H9 (cell line): ENCODE data around the gene COASY. TPM values are rescaled to one million over a fixed set of nuclear protein-coding genes. Genes with fewer than 3 reads are reported as not detected.
A peak's percentile ranks its signal among the peaks of the same experiment; 100 is the strongest.
"Not testable (repeated sequence)": the region's sequence is repeated elsewhere in the genome, so short reads cannot be mapped to it uniquely, and the experiment has no call there.

Experiments
- DNase-seq: peaks from one replicate; pipeline ENCODE4 v3.0.0-alpha.2; 2017
- H2AFZ ChIP-seq: one replicate; pipeline ENCODE4 v1.6.1; 2013; ENCODE audit warnings: mild to moderate bottlenecking, low read length, control low read depth, moderate library complexity
- H2AK5ac ChIP-seq: 2 replicates; pipeline ENCODE4 v1.6.1; 2013; ENCODE audit warnings: low read length, control low read depth, mixed read lengths; ENCODE audit not compliant: insufficient read length
- H2BK120ac ChIP-seq: one replicate; pipeline ENCODE4 v1.6.1; 2013; ENCODE audit warnings: low read depth, mild to moderate bottlenecking, low read length, control low read depth, inconsistent platforms; ENCODE audit not compliant: poor library complexity, severe bottlenecking
- H2BK12ac ChIP-seq: 2 replicates; pipeline ENCODE4 v1.6.1; 2013; ENCODE audit warnings: low read length, control low read depth, mixed read lengths, low read depth; ENCODE audit not compliant: insufficient read length
- H2BK15ac ChIP-seq: 2 replicates; pipeline ENCODE4 v1.6.1; 2013; ENCODE audit warnings: low read depth, low read length, control low read depth
- H2BK20ac ChIP-seq: one replicate; pipeline ENCODE4 v1.6.1; 2013; ENCODE audit warnings: low read depth, mild to moderate bottlenecking, low read length, control low read depth, inconsistent platforms; ENCODE audit not compliant: poor library complexity, severe bottlenecking
- H2BK5ac ChIP-seq: 2 replicates; pipeline ENCODE4 v1.6.1; 2013; ENCODE audit warnings: low read length, control low read depth, mixed read lengths; ENCODE audit not compliant: insufficient read length
- H3K14ac ChIP-seq: 2 replicates; pipeline ENCODE4 v1.6.1; 2013; ENCODE audit warnings: low read length, control low read depth; ENCODE audit not compliant: insufficient read depth
- H3K18ac ChIP-seq: 2 replicates; pipeline ENCODE4 v1.6.1; 2013; ENCODE audit warnings: low read depth, mild to moderate bottlenecking, mixed read lengths, low read length, control low read depth; ENCODE audit not compliant: insufficient read length
- H3K23ac ChIP-seq: 2 replicates; pipeline ENCODE4 v1.6.1; 2013; ENCODE audit warnings: low read length, control low read depth, mixed read lengths, low read depth; ENCODE audit not compliant: insufficient read length
- H3K23me2 ChIP-seq: 2 replicates; pipeline ENCODE4 v1.6.1; 2013; ENCODE audit warnings: low read depth, mild to moderate bottlenecking, mixed read lengths, low read length, control low read depth; ENCODE audit not compliant: insufficient read length, poor library complexity, severe bottlenecking
- H3K27ac ChIP-seq: 2 replicates; pipeline ENCODE4 v1.5.1; 2013; ENCODE audit warnings: low read length, control low read depth, mixed read lengths, low read depth; ENCODE audit not compliant: insufficient read length
- H3K27me3 ChIP-seq: 2 replicates; pipeline ENCODE4 v1.6.1; 2013; ENCODE audit warnings: low read length, control low read depth, inconsistent platforms; ENCODE audit not compliant: insufficient read depth
- H3K4ac ChIP-seq: 2 replicates; pipeline ENCODE4 v1.6.1; 2013; ENCODE audit warnings: low read depth, mild to moderate bottlenecking, control low read depth, inconsistent platforms, low read length, moderate library complexity
- H3K4me1 ChIP-seq: 2 replicates; pipeline ENCODE4 v1.6.1; 2013; ENCODE audit warnings: low read length, control low read depth, inconsistent platforms; ENCODE audit not compliant: insufficient read depth
- H3K4me2 ChIP-seq: 2 replicates; pipeline ENCODE4 v1.6.1; 2013; ENCODE audit warnings: low read length, control low read depth, mixed read lengths; ENCODE audit not compliant: insufficient read length, insufficient read depth
- H3K56ac ChIP-seq: 2 replicates; pipeline ENCODE4 v1.6.1; 2013; ENCODE audit warnings: low read depth, mild to moderate bottlenecking, mixed read lengths, low read length, control low read depth; ENCODE audit not compliant: insufficient read length
- H3K79me1 ChIP-seq: 2 replicates; pipeline ENCODE4 v1.6.1; 2013; ENCODE audit warnings: low read depth, mild to moderate bottlenecking, moderate library complexity, low read length, control low read depth, inconsistent platforms; ENCODE audit not compliant: insufficient read depth, poor library complexity, severe bottlenecking
- H3K79me2 ChIP-seq: 2 replicates; pipeline ENCODE4 v1.6.1; 2013; ENCODE audit warnings: low read length, control low read depth, inconsistent platforms; ENCODE audit not compliant: insufficient read depth
- H3K9ac ChIP-seq: 2 replicates; pipeline ENCODE4 v1.6.1; 2013; ENCODE audit warnings: low read length, control low read depth, mixed read lengths; ENCODE audit not compliant: insufficient read length; ENCODE audit errors: extremely low read depth
- H3K9me3 ChIP-seq: one replicate; pipeline ENCODE4 v1.6.1; 2013; ENCODE audit warnings: low read depth, low read length, inconsistent platforms; ENCODE audit not compliant: control insufficient read depth
- H3T11ph ChIP-seq: one replicate; pipeline ENCODE4 v1.6.1; 2013; ENCODE audit warnings: mild to moderate bottlenecking, low read length, control low read depth, inconsistent platforms
- H4K20me1 ChIP-seq: one replicate; pipeline ENCODE4 v1.6.1; 2013; ENCODE audit not compliant: control insufficient read depth, insufficient read length, insufficient read depth
- H4K5ac ChIP-seq: 2 replicates; pipeline ENCODE4 v1.6.1; 2013; ENCODE audit warnings: low read depth, mild to moderate bottlenecking, mixed read lengths, low read length, control low read depth; ENCODE audit not compliant: insufficient read length
- H4K8ac ChIP-seq: replicated peaks from 2 replicates; pipeline ENCODE4 v1.6.1; 2013; ENCODE audit warnings: low read length, control low read depth, mixed read lengths, low read depth; ENCODE audit not compliant: insufficient read length
- H4K91ac ChIP-seq: 2 replicates; pipeline ENCODE4 v1.6.1; 2013; ENCODE audit warnings: low read depth, mild to moderate bottlenecking, moderate library complexity, mixed read lengths, low read length, control low read depth; ENCODE audit not compliant: insufficient read length
- H3K27ac Mint-ChIP-seq, 3 experiments: 2 replicates in 2 of 3; 3 replicates in 1 of 3; pipeline ENCODE4 v1.8.0; 2020 to 2021; ENCODE audit warnings: mixed read lengths in 3 of 3, mild to moderate bottlenecking in 1 of 3, moderate library complexity in 1 of 3
- H3K27me3 Mint-ChIP-seq: 2 replicates; pipeline ENCODE4 v1.8.0; 2021; ENCODE audit warnings: low read depth, mild to moderate bottlenecking, moderate library complexity, mixed read lengths
- H3K36me3 Mint-ChIP-seq, 3 experiments: 2 replicates in 2 of 3; 3 replicates in 1 of 3; pipeline ENCODE4 v1.8.0; 2020 to 2021; ENCODE audit warnings: low read depth in 3 of 3, mixed read lengths in 3 of 3; ENCODE audit not compliant: insufficient read depth in 1 of 3
- H3K4me1 Mint-ChIP-seq, 2 experiments: 2 replicates each; pipeline ENCODE4 v1.8.0; 2020; ENCODE audit warnings: mixed read lengths in 2 of 2
- H3K4me3 Mint-ChIP-seq, 2 experiments: 2 replicates in 1 of 2; 3 replicates in 1 of 2; pipeline ENCODE4 v1.8.0; 2020 to 2021; ENCODE audit warnings: mild to moderate bottlenecking in 2 of 2, mixed read lengths in 2 of 2, moderate library complexity in 1 of 2
- H3K9me3 Mint-ChIP-seq, 2 experiments: 2 replicates in 1 of 2; 3 replicates in 1 of 2; pipeline ENCODE4 v1.8.0; 2020; ENCODE audit warnings: mild to moderate bottlenecking in 2 of 2, mixed read lengths in 2 of 2, moderate library complexity in 1 of 2
- WGBS: extraction: QIAGEN DNeasy Blood & Tissue Kit; methylation state at CpG from one replicate; pipeline ENCODE4 v1.1.7; 2013; ENCODE audit warnings: missing lambda C conversion rate, low lambda C conversion rate, mixed read lengths; ENCODE audit not compliant: insufficient read length; ENCODE audit errors: extremely low coverage; 5-methylcytosine and 5-hydroxymethylcytosine counted together
- total RNA-seq: library from RNA; stranded (reverse); gene quantifications from 2 replicates; pipeline ENCODE4 v1.2.1, GENCODE V29; 2021
- TF ChIP-seq, protein P1 (sequence below): fragments of 200-600 bp; sonication (generic); conservative IDR thresholded peaks from 3 replicates; pipeline ENCODE4 v1.8.0; 2021; ENCODE audit warnings: antibody characterized with exemption, mild to moderate bottlenecking

COASY gene
- total RNA-seq, 1 experiment from 2014 or later, result 84.1 TPM

DNA sequence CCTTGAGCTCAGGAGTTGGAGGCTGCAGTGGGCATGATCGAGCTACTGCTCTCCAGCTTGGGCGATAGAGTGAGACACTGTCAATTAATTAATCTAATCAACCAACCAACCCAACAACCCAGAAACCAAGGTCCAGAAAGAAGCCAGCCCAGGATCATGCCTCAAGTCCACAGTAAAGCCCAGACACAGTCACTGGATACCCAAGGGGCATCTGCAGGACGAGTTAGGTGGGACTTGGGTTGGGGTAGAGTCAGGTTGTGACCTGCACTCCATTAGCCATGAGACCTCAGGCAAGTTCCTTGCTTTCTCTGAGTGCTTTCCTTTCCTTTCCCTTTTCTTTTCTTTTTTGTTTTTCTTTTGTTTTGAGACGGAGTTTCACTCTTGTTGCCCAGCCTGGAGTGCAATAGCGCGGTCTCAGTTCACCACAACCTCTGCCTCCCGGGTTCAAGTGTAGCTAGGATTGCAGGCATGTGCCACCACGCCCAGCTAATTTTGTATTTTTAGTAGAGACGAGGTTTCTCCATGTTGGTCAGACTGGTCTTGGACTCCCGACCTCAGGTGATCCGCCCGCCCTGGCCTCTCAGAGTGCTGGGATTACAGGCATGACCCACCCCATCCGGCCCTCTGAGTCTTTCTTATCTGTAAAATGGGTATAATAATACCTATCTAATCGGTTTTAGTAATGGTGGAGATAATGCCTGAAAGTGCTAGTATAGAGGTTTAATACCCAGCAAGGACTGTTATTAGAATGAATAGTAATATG, 12.8 kb upstream of the COASY start:
- H3K9ac ChIP-seq, result no peak overlapping the region
- Mint-ChIP-seq H3K4me1 (peaks cover 6 to 22% of the 10 kb centered on the region in 2 experiments), H3K27me3 (peaks cover 9% of the 10 kb centered on the region; the same call in 1 of the 2 replicates), H3K4me3 (peak overlapping the region; percentile 56 to 70), H3K9me3 (no peaks in the 10 kb centered on the region), H3K36me3 (peaks cover 0 to 3% (median 2%) of the 10 kb centered on the region in 3 experiments; a peak in 1 of 7 replicates), H3K27ac (no peak overlapping the region)
- H2AK5ac ChIP-seq, result no peak overlapping the region
- H3K27ac ChIP-seq, result no peak overlapping the region
- no peak overlapping the region for H2BK20ac ChIP-seq
- H3K27me3 ChIP-seq, result no peaks in the 10 kb centered on the region
- no peak overlapping the region for H4K91ac ChIP-seq
- H3K9me3 ChIP-seq, result no peaks in the 10 kb centered on the region
- no peak overlapping the region for H2BK12ac ChIP-seq
- H4K5ac ChIP-seq, result no peak overlapping the region
- H4K8ac ChIP-seq, result no peak overlapping the region
- H2AFZ ChIP-seq, result no peak overlapping the region
- peaks cover 17% of the 10 kb centered on the region for H3K23me2 ChIP-seq
- H3K4me1 ChIP-seq, result no peaks in the 10 kb centered on the region
- no peak overlapping the region for H3K56ac ChIP-seq
- H2BK15ac ChIP-seq, result 0 out of 2 replicates have a peak overlapping the region, but pooled peaks have one; percentile 54
- peak overlapping the region; percentile 78 for H3K18ac ChIP-seq
- no peak overlapping the region for H3T11ph ChIP-seq
- no peaks in the 10 kb centered on the region for H3K79me1 ChIP-seq
- H4K20me1 ChIP-seq, result no peaks in the 10 kb centered on the region
- WGBS, result no CpG with 5 or more reads among the region's 14 CpGs
- peak overlapping the region; percentile 49 for H3K4me2 ChIP-seq
- no peak for DNase-seq
- no peak overlapping the region for H3K14ac ChIP-seq
- TF ChIP-seq, protein P1, sequence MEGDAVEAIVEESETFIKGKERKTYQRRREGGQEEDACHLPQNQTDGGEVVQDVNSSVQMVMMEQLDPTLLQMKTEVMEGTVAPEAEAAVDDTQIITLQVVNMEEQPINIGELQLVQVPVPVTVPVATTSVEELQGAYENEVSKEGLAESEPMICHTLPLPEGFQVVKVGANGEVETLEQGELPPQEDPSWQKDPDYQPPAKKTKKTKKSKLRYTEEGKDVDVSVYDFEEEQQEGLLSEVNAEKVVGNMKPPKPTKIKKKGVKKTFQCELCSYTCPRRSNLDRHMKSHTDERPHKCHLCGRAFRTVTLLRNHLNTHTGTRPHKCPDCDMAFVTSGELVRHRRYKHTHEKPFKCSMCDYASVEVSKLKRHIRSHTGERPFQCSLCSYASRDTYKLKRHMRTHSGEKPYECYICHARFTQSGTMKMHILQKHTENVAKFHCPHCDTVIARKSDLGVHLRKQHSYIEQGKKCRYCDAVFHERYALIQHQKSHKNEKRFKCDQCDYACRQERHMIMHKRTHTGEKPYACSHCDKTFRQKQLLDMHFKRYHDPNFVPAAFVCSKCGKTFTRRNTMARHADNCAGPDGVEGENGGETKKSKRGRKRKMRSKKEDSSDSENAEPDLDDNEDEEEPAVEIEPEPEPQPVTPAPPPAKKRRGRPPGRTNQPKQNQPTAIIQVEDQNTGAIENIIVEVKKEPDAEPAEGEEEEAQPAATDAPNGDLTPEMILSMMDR, result no peak
- no peak overlapping the region for H3K23ac ChIP-seq
- H2BK120ac ChIP-seq, result no peak overlapping the region
- H3K4ac ChIP-seq, result no peak overlapping the region
- no peaks in the 10 kb centered on the region for H3K79me2 ChIP-seq
- no peak overlapping the region for H2BK5ac ChIP-seq

DNA sequence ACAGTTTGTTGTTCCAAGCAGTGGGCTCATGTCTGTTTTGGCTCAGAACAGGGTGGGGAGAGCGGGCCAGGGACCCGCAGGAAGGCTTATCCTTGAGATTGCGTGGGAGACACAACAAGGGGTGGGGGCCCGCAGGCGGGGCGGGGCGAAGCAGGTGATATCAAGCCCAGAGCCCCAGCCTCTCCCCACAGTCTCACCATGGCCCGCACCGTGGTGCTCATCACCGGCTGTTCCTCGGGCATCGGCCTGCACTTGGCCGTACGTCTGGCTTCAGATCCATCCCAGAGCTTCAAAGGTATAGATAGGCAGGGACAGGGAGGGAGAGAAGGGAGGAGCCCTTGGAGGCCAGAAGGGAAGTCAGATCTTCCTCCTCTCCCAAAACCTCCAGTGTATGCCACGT, 9.2 kb upstream of the COASY start, which contains the start of gene HSD17B1:
Gene HSD17B1 (plus strand): TSS at position 188 of the 400 bp plus-strand sequence. CDS start 11 bp downstream, at position 199.
- not testable (repeated sequence) for H2BK120ac ChIP-seq, H2AFZ ChIP-seq, H3K4me1 ChIP-seq, H3K9me3 ChIP-seq, H2AK5ac ChIP-seq, H4K8ac ChIP-seq, H3T11ph ChIP-seq, H3K9ac ChIP-seq, H2BK12ac ChIP-seq, H2BK20ac ChIP-seq, H3K27me3 ChIP-seq, H3K79me1 ChIP-seq, H3K36me3 Mint-ChIP-seq, H4K20me1 ChIP-seq, H3K27me3 Mint-ChIP-seq, H3K14ac ChIP-seq, H3K18ac ChIP-seq, H3K27ac ChIP-seq, H3K56ac ChIP-seq, H3K9me3 Mint-ChIP-seq, H4K5ac ChIP-seq, H3K4ac ChIP-seq, H3K79me2 ChIP-seq, H2BK5ac ChIP-seq, H3K23ac ChIP-seq, H4K91ac ChIP-seq, DNase-seq, H2BK15ac ChIP-seq
- Histone ChIP-seq H3K23me2 (peaks cover 20% of the 10 kb centered on the region), H3K4me2 (peak within 1 kb of the TSS; percentile 43)
- no CpG with 5 or more reads among the region's 15 CpGs for WGBS
- H3K27ac Mint-ChIP-seq, result peak within 1 kb of the TSS in 2 of 3 experiments; percentile 61 to 77; a peak in 3 of 7 replicates
- H3K4me1 Mint-ChIP-seq, result peaks cover 14 to 35% of the 10 kb centered on the region in 2 experiments
- peak within 1 kb of the TSS; percentile 85 to 92 for H3K4me3 Mint-ChIP-seq
